H1 (cell line): Measurements from ENCODE around the gene TBC1D22A. TPM values are rescaled to one million over a fixed set of nuclear protein-coding genes. Genes with fewer than 3 reads are reported as not detected.

Experiments
- CTCF ChIA-PET: fragments of 300-600 bp; sonication (Branson Sonifier 250); formaldehyde crosslinking; loops from one replicate; lab custom pipeline; 2021; ENCODE audit not compliant: partially characterized antibody; lab: Charles Lee
- POLR2A ChIA-PET: fragments of 300-600 bp; sonication (Branson Sonifier 250); formaldehyde crosslinking; loops from one replicate; lab custom pipeline; 2021; ENCODE audit warnings: inconsistent platforms; ENCODE audit not compliant: partially characterized antibody; lab: Charles Lee
- DNase-seq, 2 experiments: peaks; one replicate each; pipeline versions ENCODE4 v3.0.0 to v3.0.0-alpha.2; 2010 to 2022; ENCODE audit warnings: low spot score in 2 of 2, low read depth in 1 of 2, mixed read lengths in 1 of 2
- FAIRE-seq: peaks from 2 replicates; lab custom pipeline; 2011; peaks lifted over from hg19 to GRCh38; lab: Jason Lieb, UNC
- H2AFZ ChIP-seq: 2 replicates; pipeline ENCODE4 v1.8.1; 2012; ENCODE audit warnings: low read length, inconsistent platforms
- H2AK5ac ChIP-seq: 2 replicates; pipeline ENCODE4 v1.6.1; 2013; ENCODE audit warnings: low read depth, low read length
- H2BK120ac ChIP-seq: replicated peaks from 2 replicates; pipeline ENCODE3; 2013; ENCODE audit warnings: low read depth, low read length, inconsistent platforms
- H2BK12ac ChIP-seq: 2 replicates; pipeline ENCODE4 v1.6.1; 2013; ENCODE audit warnings: low read depth, low read length
- H2BK15ac ChIP-seq: 2 replicates; pipeline ENCODE4 v1.6.1; 2013; ENCODE audit warnings: low read length
- H2BK20ac ChIP-seq: 2 replicates; pipeline ENCODE4 v1.6.1; 2013; ENCODE audit warnings: low read length
- H2BK5ac ChIP-seq: 2 replicates; pipeline ENCODE4 v1.6.1; 2013; ENCODE audit warnings: low read depth, low read length
- H3K14ac ChIP-seq: 2 replicates; pipeline ENCODE4 v1.6.1; 2013; ENCODE audit warnings: inconsistent platforms; ENCODE audit not compliant: insufficient read length
- H3K18ac ChIP-seq: 2 replicates; pipeline ENCODE4 v1.6.1; 2013; ENCODE audit warnings: low read length; ENCODE audit errors: extremely low read depth
- H3K23ac ChIP-seq: 2 replicates; pipeline ENCODE4 v1.6.1; 2013; ENCODE audit warnings: inconsistent platforms; ENCODE audit not compliant: insufficient read length
- H3K23me2 ChIP-seq: 2 replicates; pipeline ENCODE4 v1.6.1; 2013; ENCODE audit warnings: low read depth, low read length
- H3K27ac ChIP-seq: 2 replicates; pipeline ENCODE4 v1.6.1; 2011; ENCODE audit warnings: low read depth, low read length, inconsistent platforms
- H3K27me3 ChIP-seq, 4 experiments: replicated peaks in 1 of 4; 1 replicate in 1 of 4; 2 replicates in 3 of 4; pipeline versions ENCODE4 v1.6.1 to v1.8.1; 2011 to 2013; ENCODE audit warnings: low read length in 3 of 4, mild to moderate bottlenecking in 3 of 4, inconsistent platforms in 2 of 4, mixed read lengths in 2 of 4, moderate library complexity in 1 of 4; ENCODE audit not compliant: control insufficient read depth in 3 of 4, insufficient read depth in 3 of 4; ENCODE audit errors: extremely low read depth in 1 of 4
- H3K36me3 ChIP-seq, 4 experiments: 2 replicates each; pipeline versions ENCODE4 v1.6.1 to v1.8.1; 2011 to 2013; ENCODE audit warnings: mild to moderate bottlenecking in 4 of 4, low read length in 3 of 4, moderate library complexity in 2 of 4, control low read depth in 1 of 4, inconsistent platforms in 1 of 4; ENCODE audit not compliant: insufficient read depth in 4 of 4, control insufficient read depth in 2 of 4
- H3K4ac ChIP-seq: replicated peaks from 2 replicates; pipeline ENCODE3; 2013; ENCODE audit warnings: low read length, low read depth, mixed read lengths, inconsistent platforms; ENCODE audit not compliant: insufficient read length
- H3K4me1 ChIP-seq, 4 experiments: replicated peaks in 1 of 4; 1 replicate in 1 of 4; 2 replicates in 3 of 4; pipeline versions ENCODE4 v1.6.1 to v1.8.1; 2011 to 2013; ENCODE audit warnings: low read length in 3 of 4, inconsistent platforms in 2 of 4, mixed read lengths in 1 of 4; ENCODE audit not compliant: insufficient read depth in 4 of 4, control insufficient read depth in 3 of 4
- H3K4me2 ChIP-seq, 2 experiments: 2 replicates each; pipeline versions ENCODE4 v1.6.1 to v1.8.1; 2011 to 2013; ENCODE audit warnings: low read depth in 2 of 2, low read length in 2 of 2, control low read depth in 1 of 2, inconsistent platforms in 1 of 2, mild to moderate bottlenecking in 1 of 2; ENCODE audit not compliant: insufficient read depth in 1 of 2
- H3K4me3 ChIP-seq, 4 experiments: fragments of 200-600, 300-600 bp in 1 of 4; sonication (generic), shearing (Covaris generic), sonication (Bioruptor Twin) in 1 of 4; 2 replicates each; pipeline versions ENCODE4 v1.5.1 to v1.8.1; 2011 to 2016; ENCODE audit warnings: low read length in 4 of 4, low read depth in 3 of 4, control low read depth in 2 of 4, inconsistent platforms in 2 of 4, mild to moderate bottlenecking in 2 of 4, mixed read lengths in 1 of 4, moderate library complexity in 1 of 4; ENCODE audit not compliant: insufficient read depth in 2 of 4; ENCODE audit errors: extremely low read depth in 1 of 4
- H3K56ac ChIP-seq: replicated peaks from 2 replicates; pipeline ENCODE3; 2013; ENCODE audit warnings: low read depth, mild to moderate bottlenecking, mixed read lengths, low read length, inconsistent platforms; ENCODE audit not compliant: insufficient read length
- H3K79me1 ChIP-seq: 2 replicates; pipeline ENCODE4 v1.6.1; 2013; ENCODE audit warnings: low read depth, low read length, control low read depth
- H3K79me2 ChIP-seq, 2 experiments: 2 replicates each; pipeline versions ENCODE4 v1.6.1 to v1.8.1; 2012 to 2013; ENCODE audit warnings: low read length in 2 of 2, mild to moderate bottlenecking in 2 of 2, inconsistent platforms in 1 of 2; ENCODE audit not compliant: insufficient read depth in 2 of 2, control insufficient read depth in 1 of 2
- H3K9ac ChIP-seq, 4 experiments: replicated peaks in 1 of 4; 1 replicate in 1 of 4; 2 replicates in 3 of 4; pipeline versions ENCODE4 v1.6.1 to v1.8.1; 2011 to 2013; ENCODE audit warnings: low read depth in 3 of 4, low read length in 3 of 4, control low read depth in 2 of 4, mild to moderate bottlenecking in 2 of 4, moderate library complexity in 2 of 4, inconsistent platforms in 1 of 4; ENCODE audit errors: extremely low read depth in 1 of 4
- H3K9me3 ChIP-seq, 2 experiments: 2 replicates each; pipeline versions ENCODE4 v1.6.1 to v1.8.1; 2012 to 2013; ENCODE audit warnings: mild to moderate bottlenecking in 2 of 2, moderate library complexity in 2 of 2, control low read depth in 1 of 2, inconsistent platforms in 1 of 2, low read depth in 1 of 2, low read length in 1 of 2, mixed read lengths in 1 of 2; ENCODE audit not compliant: insufficient read depth in 2 of 2
- H4K20me1 ChIP-seq, 2 experiments: replicated peaks in 1 of 2; 2 replicates each; pipeline versions ENCODE3 to v1.8.1; 2011 to 2013; ENCODE audit warnings: inconsistent platforms in 2 of 2, low read length in 2 of 2, mild to moderate bottlenecking in 1 of 2; ENCODE audit not compliant: insufficient read depth in 2 of 2, control insufficient read depth in 1 of 2
- H4K5ac ChIP-seq: 2 replicates; pipeline ENCODE4 v1.6.1; 2013; ENCODE audit warnings: low read length, low read depth, mixed read lengths, inconsistent platforms; ENCODE audit not compliant: insufficient read length
- H4K8ac ChIP-seq: 2 replicates; pipeline ENCODE4 v1.8.0; 2013; ENCODE audit warnings: mild to moderate bottlenecking, moderate library complexity, low read length, inconsistent platforms; ENCODE audit not compliant: insufficient read depth; ENCODE audit errors: extremely low read depth
- H4K91ac ChIP-seq: replicated peaks from 2 replicates; pipeline ENCODE3; 2013; ENCODE audit warnings: low read length, mixed read lengths, inconsistent platforms; ENCODE audit not compliant: insufficient read length
- BRCA1 ChIP-seq: IDR thresholded peaks from 2 replicates; pipeline ENCODE4 v1.6.1; 2012; ENCODE audit warnings: low read depth, low read length, improper control_type of control experiment
- CHD1 ChIP-seq: IDR thresholded peaks from 2 replicates; pipeline ENCODE4 v1.6.1; 2012; ENCODE audit warnings: low read depth, low read length, improper control_type of control experiment
- CREB1 ChIP-seq: IDR thresholded peaks from 2 replicates; pipeline ENCODE4 v1.6.1; 2012; ENCODE audit warnings: inconsistent platforms
- HDAC2 ChIP-seq, 2 experiments: fragments of 300-600 bp in 1 of 2; sonication (generic) in 1 of 2; IDR thresholded peaks; 2 replicates each; pipeline ENCODE4 v1.6.1; 2011 to 2012; ENCODE audit warnings: low read depth in 2 of 2, low read length in 2 of 2, mild to moderate bottlenecking in 2 of 2, moderate library complexity in 2 of 2, borderline replicate concordance in 1 of 2, inconsistent platforms in 1 of 2
- NRF1 ChIP-seq: IDR thresholded peaks from 2 replicates; pipeline ENCODE4 v1.6.1; 2011; ENCODE audit warnings: mild to moderate bottlenecking, low read depth, low read length, improper control_type of control experiment
- RBBP5 ChIP-seq: IDR thresholded peaks from 2 replicates; pipeline ENCODE4 v1.7.1; 2012; ENCODE audit warnings: low read depth, mild to moderate bottlenecking, inconsistent platforms, low read length, moderate library complexity, borderline replicate concordance
- RNF2 ChIP-seq: fragments of 200-900, 300-1000 bp; sonication (generic); IDR thresholded peaks from 2 replicates; pipeline ENCODE4 v1.7.1; 2016; ENCODE audit warnings: borderline replicate concordance, low read depth, mild to moderate bottlenecking, antibody characterized with exemption, low read length; ENCODE audit not compliant: poor library complexity, severe bottlenecking; ENCODE audit errors: missing control alignments
- SP1 ChIP-seq: IDR thresholded peaks from 2 replicates; pipeline ENCODE4 v1.6.1; 2011; ENCODE audit warnings: low read depth, low read length
- WGBS, 2 experiments: shearing (Covaris generic) in 1 of 2; methylation state at CpG; one replicate each; pipeline versions ENCODE4 v1.1.6 to v1.1.7; 2013 to 2015; ENCODE audit warnings: low lambda C conversion rate in 2 of 2, mixed read lengths in 2 of 2, inconsistent platforms in 1 of 2, low coverage in 1 of 2, missing lambda C conversion rate in 1 of 2; ENCODE audit not compliant: insufficient replicate concordance in 2 of 2, insufficient coverage in 1 of 2, insufficient read length in 1 of 2; ENCODE audit errors: extremely low coverage in 1 of 2, missing lambda C conversion rate in 1 of 2; 5-methylcytosine and 5-hydroxymethylcytosine counted together
- polyA plus RNA-seq, 7 experiments: library from polyadenylated mRNA; depleted of rRNA in 3 of 7; stranded (reverse) in 5 of 7; unstranded in 2 of 7; fragments of >200 nt in 5 of 7; fragments of 200-250 nt in 2 of 7; gene quantifications; 1 replicate in 5 of 7; 2 replicates in 1 of 7; 4 replicates in 1 of 7; pipeline versions ENCODE4 v1.2.1 to v1.2.3, GENCODE V29; 2011 to 2013; ENCODE audit warnings: missing spikeins in 2 of 7, mixed read lengths in 2 of 7
- total RNA-seq: library from RNA; stranded (reverse); fragmentation: NEBNext Ultra II Directional; extraction: Animal tissue kit (Norgen Biotek cat#: 25700); gene quantifications from 2 replicates; pipeline ENCODE4 v1.2.1, GENCODE V29; 2021
- TF ChIP-seq, protein P1 (sequence below), 3 experiments: IDR thresholded peaks; 1 replicate in 2 of 3; 2 replicates in 1 of 3; pipeline versions ENCODE4 v1.5.1 to v1.6.1; 2011; ENCODE audit warnings: low read length in 3 of 3, mild to moderate bottlenecking in 3 of 3, inconsistent platforms in 2 of 3, low read depth in 1 of 3, moderate library complexity in 1 of 3; ENCODE audit not compliant: insufficient read depth in 1 of 3; ENCODE audit errors: control extremely low read depth in 1 of 3

The TBC1D22A gene
- total and polyA plus RNA-seq, 2 of the 8 experiments (the other 6 are each of a cell fraction or from before 2014, with no cell fraction given) = 11.9 to 18.4 TPM

DNA sequence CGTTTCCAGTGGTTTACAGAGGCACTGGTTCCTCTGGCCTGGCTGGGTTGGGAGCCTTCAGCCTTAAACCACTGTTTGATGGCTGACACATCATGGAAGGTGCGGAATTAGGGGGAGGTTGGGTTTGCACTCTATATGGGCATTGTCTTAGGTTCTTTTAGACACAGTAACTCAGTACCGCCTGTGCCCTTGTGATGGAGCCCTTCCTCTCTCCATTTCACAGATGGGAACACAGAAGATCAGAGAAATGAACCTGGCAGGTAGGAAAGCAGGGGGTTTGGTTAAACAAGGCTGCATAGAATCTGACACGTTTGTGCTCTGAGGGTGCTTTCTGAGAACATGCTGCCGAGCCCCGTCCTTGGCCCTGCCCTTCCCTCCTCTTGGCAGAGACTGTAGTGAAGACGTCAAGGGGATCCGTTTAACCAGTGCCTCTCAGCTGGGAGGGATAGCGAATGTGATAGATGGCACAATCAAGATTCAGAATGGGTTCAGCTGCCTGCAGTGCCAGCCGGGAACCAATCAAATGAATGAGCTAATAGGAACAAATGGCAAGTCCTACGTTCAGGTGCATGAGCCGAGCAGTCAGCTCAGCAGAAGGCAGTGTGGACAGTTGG, 228.6 kb downstream of the TBC1D22A start:
- H3K4me2 ChIP-seq = no peak overlapping the region
- no peak overlapping the region for H2AK5ac ChIP-seq
- no peak overlapping the region for H2AFZ ChIP-seq
- H3K18ac ChIP-seq = no peak overlapping the region
- no peaks in the 10 kb centered on the region for H3K9me3 ChIP-seq
- no peak overlapping the region for H4K91ac ChIP-seq
- no peak overlapping the region for H3K56ac ChIP-seq
- H4K5ac ChIP-seq = no peak overlapping the region
- H3K9ac ChIP-seq = 0 out of 7 replicates have a peak overlapping the region, but pooled peaks of 1 of the 4 experiments have one; percentile 31
- H2BK20ac ChIP-seq = no peak overlapping the region
- no peak overlapping the region for H3K4ac ChIP-seq
- H3K23me2 ChIP-seq = 0 out of 2 replicates have a peak, but pooled peaks cover 4% of the 10 kb centered on the region
- 83% methylated on average over 12 of the region's 12 CpGs; no CpG with 5 or more reads in 1 of the 2 experiments for WGBS, 2 experiments
- POLR2A ChIA-PET = no interaction called here
- H3K23ac ChIP-seq = no peak overlapping the region
- 0 out of 2 replicates have a peak overlapping the region, but pooled peaks have one; percentile 63 for H2BK12ac ChIP-seq
- H4K8ac ChIP-seq = 0 out of 2 replicates have a peak overlapping the region, but pooled peaks have one; percentile 11
- no peak overlapping the region for H3K4me3 ChIP-seq
- DNase-seq = no peak
- no peak overlapping the region for H3K14ac ChIP-seq
- no peaks in the 10 kb centered on the region for H4K20me1 ChIP-seq
- no peaks in the 10 kb centered on the region for H3K27me3 ChIP-seq
- H2BK5ac ChIP-seq = no peak overlapping the region
- H3K79me1 ChIP-seq = no peaks in the 10 kb centered on the region; the same call in 1 of the 2 replicates
- peak; percentile 45 for FAIRE-seq
- CTCF ChIA-PET = interaction anchor here (1.3 to 2.3 kb wide), 3 partner anchors 22 to 164 kb away, joined by 3 to 9 read pairs (median 4); no protein-coding TSS in a partner anchor
- peaks cover 0 to 2% (median 0%) of the 10 kb centered on the region in 4 experiments; a peak in 2 of 7 replicates for H3K4me1 ChIP-seq
- no peak overlapping the region for H2BK15ac ChIP-seq
- H3K79me2 ChIP-seq = no peaks in the 10 kb centered on the region
- no peaks in the 10 kb centered on the region for H3K36me3 ChIP-seq
- H2BK120ac ChIP-seq = no peak overlapping the region
- H3K27ac ChIP-seq = no peak overlapping the region
- no peak for TF ChIP-seq CREB1
- no peak for TF ChIP-seq RNF2
- no peak for TF ChIP-seq RBBP5
- no peak for TF ChIP-seq NRF1
- TF ChIP-seq, protein P1, sequence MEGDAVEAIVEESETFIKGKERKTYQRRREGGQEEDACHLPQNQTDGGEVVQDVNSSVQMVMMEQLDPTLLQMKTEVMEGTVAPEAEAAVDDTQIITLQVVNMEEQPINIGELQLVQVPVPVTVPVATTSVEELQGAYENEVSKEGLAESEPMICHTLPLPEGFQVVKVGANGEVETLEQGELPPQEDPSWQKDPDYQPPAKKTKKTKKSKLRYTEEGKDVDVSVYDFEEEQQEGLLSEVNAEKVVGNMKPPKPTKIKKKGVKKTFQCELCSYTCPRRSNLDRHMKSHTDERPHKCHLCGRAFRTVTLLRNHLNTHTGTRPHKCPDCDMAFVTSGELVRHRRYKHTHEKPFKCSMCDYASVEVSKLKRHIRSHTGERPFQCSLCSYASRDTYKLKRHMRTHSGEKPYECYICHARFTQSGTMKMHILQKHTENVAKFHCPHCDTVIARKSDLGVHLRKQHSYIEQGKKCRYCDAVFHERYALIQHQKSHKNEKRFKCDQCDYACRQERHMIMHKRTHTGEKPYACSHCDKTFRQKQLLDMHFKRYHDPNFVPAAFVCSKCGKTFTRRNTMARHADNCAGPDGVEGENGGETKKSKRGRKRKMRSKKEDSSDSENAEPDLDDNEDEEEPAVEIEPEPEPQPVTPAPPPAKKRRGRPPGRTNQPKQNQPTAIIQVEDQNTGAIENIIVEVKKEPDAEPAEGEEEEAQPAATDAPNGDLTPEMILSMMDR (IDR thresholded peaks at IDR 0.05; ENCODE audit: control extremely low read depth in 1 of 3, insufficient read depth in 1 of 3, low read depth in 1 of 3, low read length in 3 of 3) = peak in 1 of 3 experiments; percentile 15; a peak in 1 of 4 replicates
- TF ChIP-seq HDAC2 (IDR thresholded peaks at IDR 0.05; ENCODE audit: borderline replicate concordance in 1 of 2, low read depth in 2 of 2, low read length in 2 of 2) = no peak
- TF ChIP-seq SP1 = no peak
- no peak for TF ChIP-seq BRCA1
- no peak for TF ChIP-seq CHD1
